Measurements from ENCODE around the gene MAGEB5. TPM values are rescaled to one million over a fixed set of nuclear protein-coding genes. Genes with fewer than 3 reads are reported as not detected.

MAGEB5 gene
- total RNA-seq, 2 donors from 2014 or later: not detected

GRCh38 chrX:26234177-26234576 is 18.2 kb downstream of the MAGEB5 start:
- H3K9me3 ChIP-seq: no peaks in the 10 kb centered on the region
- ATAC-seq (ENCODE audit: insufficient number of reproducible peaks, low FRiP score, low read depth): no peak
- H3K4me3 ChIP-seq: no peak overlapping the region
- DNase-seq (ENCODE audit: low spot score): no peak
- no peak overlapping the region for H3K27ac ChIP-seq
- no peaks in the 10 kb centered on the region for H3K27me3 ChIP-seq (replicated peaks; ENCODE audit: insufficient read depth)
- no peaks in the 10 kb centered on the region for H3K4me1 ChIP-seq (ENCODE audit: control insufficient read depth in 1 of 2, low read depth in 2 of 2)
- TF ChIP-seq CTCF (IDR thresholded peaks at IDR 0.05): no peak
- no peaks in the 10 kb centered on the region for H3K36me3 ChIP-seq

DNA sequence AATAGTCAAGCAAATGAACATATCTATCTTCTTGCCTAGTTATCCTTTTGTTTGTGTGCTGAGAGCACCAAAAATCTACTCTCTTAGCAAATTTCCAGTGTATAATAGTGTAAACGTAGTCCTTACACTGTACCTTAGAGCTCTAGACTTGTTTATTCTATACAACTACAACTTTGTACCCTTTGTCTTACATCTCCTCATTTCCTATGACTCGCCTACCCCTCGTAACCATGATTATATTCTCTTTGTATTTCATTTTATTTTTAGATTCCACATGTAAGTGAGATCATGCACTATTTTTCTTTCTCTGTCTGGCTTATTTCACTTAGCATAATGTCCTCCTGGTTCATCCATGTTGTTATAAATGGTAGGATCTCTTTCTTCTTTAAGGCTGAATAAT is 37.6 kb downstream of the MAGEB5 start:
- Histone ChIP-seq H3K27ac (no peak overlapping the region), H3K36me3 (no peaks in the 10 kb centered on the region), H3K4me1 (ENCODE audit: control insufficient read depth in 1 of 2, low read depth in 2 of 2) (no peaks in the 10 kb centered on the region), H3K9me3 (no peaks in the 10 kb centered on the region), H3K27me3 (replicated peaks; ENCODE audit: insufficient read depth) (no peaks in the 10 kb centered on the region), H3K4me3 (no peak overlapping the region)
- TF ChIP-seq CTCF (IDR thresholded peaks at IDR 0.05): no peak
- ATAC-seq (ENCODE audit: insufficient number of reproducible peaks, low FRiP score, low read depth) (no peak), DNase-seq (ENCODE audit: low spot score) (no peak)

DNA sequence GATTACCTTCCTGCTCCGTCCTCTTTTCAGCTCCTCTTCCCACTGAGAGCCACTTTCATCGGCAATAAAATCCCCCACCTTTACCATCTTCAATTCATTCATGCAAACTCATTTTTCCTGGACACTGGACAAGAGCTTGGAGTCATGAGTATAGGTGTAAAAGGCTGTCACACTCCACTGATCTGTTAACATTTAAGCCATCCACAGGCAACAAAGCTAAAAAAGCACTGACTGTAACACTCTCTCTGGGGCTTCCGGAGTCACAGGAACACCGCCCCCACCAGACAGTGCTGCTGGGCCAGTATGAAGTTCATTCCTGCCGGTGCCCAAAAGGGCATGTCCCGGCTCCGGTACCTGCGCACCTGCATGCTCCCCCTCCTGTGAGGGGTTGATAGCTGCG is 38.5 kb downstream of the MAGEB5 start:
- Histone ChIP-seq H3K9me3 (no peaks in the 10 kb centered on the region), H3K27ac (no peak overlapping the region), H3K36me3 (no peaks in the 10 kb centered on the region), H3K4me1 (ENCODE audit: control insufficient read depth in 1 of 2, low read depth in 2 of 2) (no peaks in the 10 kb centered on the region), H3K4me3 (no peak overlapping the region), H3K27me3 (replicated peaks; ENCODE audit: insufficient read depth) (no peaks in the 10 kb centered on the region)
- DNase-seq (ENCODE audit: low spot score) (no peak), ATAC-seq (ENCODE audit: insufficient number of reproducible peaks, low FRiP score, low read depth) (no peak)
- TF ChIP-seq CTCF (IDR thresholded peaks at IDR 0.05): no peak

DNA sequence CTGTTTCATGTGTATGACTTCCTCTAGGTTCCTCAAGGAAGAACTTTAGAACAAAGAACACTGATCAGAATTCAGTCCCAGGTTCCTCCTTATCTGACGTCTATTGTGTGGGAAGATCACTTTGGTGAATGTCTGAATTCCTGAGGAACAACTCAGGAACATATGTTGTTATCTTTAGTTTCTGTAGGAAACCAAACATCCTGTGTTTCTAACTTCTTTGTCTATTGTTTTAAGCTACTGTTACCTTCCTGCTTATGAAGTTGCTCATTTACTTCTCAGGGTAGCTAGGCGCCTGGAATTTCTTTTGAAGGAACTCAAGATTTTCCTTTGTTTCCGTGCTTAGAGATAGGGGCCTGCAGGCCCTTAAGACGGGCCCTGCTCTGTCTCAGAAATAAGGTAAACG is 46.2 kb downstream of the MAGEB5 start:
- no peak for DNase-seq (ENCODE audit: low spot score)
- no peak for ATAC-seq (ENCODE audit: insufficient number of reproducible peaks, low FRiP score, low read depth)
- no peaks in the 10 kb centered on the region for H3K9me3 ChIP-seq
- H3K27ac ChIP-seq: no peak overlapping the region
- H3K4me3 ChIP-seq: no peak overlapping the region
- no peak for TF ChIP-seq CTCF (IDR thresholded peaks at IDR 0.05)
- H3K27me3 ChIP-seq (replicated peaks; ENCODE audit: insufficient read depth): no peaks in the 10 kb centered on the region
- H3K4me1 ChIP-seq (ENCODE audit: control insufficient read depth in 1 of 2, low read depth in 2 of 2): no peaks in the 10 kb centered on the region
- H3K36me3 ChIP-seq: no peaks in the 10 kb centered on the region

Other genes starting within 250 kb of the MAGEB5 start
- gene MAGEB18, start 77.8 kb upstream of the MAGEB5 start, total RNA-seq: not detected
- gene MAGEB6B, start 55.6 kb upstream of the MAGEB5 start, total RNA-seq: not detected
- not detected for gene MAGEB6, start 23.7 kb upstream of the MAGEB5 start, total RNA-seq